ENCODE measurements around the gene GRID2.

GRCh38 chr4:93409035-93409434 is 1105.3 kb downstream of the GRID2 start:
- no peak for TF ChIP-seq YY1 (IDR thresholded peaks at IDR 0.05; ENCODE audit: low read depth)
- TF ChIP-seq POLR2AphosphoS5 (IDR thresholded peaks at IDR 0.05; ENCODE audit: low read depth, low read length), result no peak
- no peak for TF ChIP-seq EZH2phosphoT487 (IDR thresholded peaks at IDR 0.05; ENCODE audit: borderline replicate concordance, low read depth)
- no peak for TF ChIP-seq JUND (IDR thresholded peaks at IDR 0.05)
- TF ChIP-seq, protein P1, sequence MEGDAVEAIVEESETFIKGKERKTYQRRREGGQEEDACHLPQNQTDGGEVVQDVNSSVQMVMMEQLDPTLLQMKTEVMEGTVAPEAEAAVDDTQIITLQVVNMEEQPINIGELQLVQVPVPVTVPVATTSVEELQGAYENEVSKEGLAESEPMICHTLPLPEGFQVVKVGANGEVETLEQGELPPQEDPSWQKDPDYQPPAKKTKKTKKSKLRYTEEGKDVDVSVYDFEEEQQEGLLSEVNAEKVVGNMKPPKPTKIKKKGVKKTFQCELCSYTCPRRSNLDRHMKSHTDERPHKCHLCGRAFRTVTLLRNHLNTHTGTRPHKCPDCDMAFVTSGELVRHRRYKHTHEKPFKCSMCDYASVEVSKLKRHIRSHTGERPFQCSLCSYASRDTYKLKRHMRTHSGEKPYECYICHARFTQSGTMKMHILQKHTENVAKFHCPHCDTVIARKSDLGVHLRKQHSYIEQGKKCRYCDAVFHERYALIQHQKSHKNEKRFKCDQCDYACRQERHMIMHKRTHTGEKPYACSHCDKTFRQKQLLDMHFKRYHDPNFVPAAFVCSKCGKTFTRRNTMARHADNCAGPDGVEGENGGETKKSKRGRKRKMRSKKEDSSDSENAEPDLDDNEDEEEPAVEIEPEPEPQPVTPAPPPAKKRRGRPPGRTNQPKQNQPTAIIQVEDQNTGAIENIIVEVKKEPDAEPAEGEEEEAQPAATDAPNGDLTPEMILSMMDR (IDR thresholded peaks at IDR 0.05), result no peak
- TF ChIP-seq TAF1 (IDR thresholded peaks at IDR 0.05; ENCODE audit: borderline replicate concordance, low read depth, low read length), result no peak
- TF ChIP-seq RCOR1 (IDR thresholded peaks at IDR 0.05; ENCODE audit: low read length), result no peak
- no peak for TF ChIP-seq MEF2A (IDR thresholded peaks at IDR 0.05; ENCODE audit: borderline replicate concordance, low read depth)
- no peak for TF ChIP-seq GATA2 (CRISPR knock-in tag; IDR thresholded peaks at IDR 0.05)
- no peak for TF ChIP-seq EP300 (IDR thresholded peaks at IDR 0.05; ENCODE audit: borderline replicate concordance in 1 of 2, low read depth in 1 of 2, low read length in 1 of 2)

All from SK-N-SH (cell line).